HG02943 (cell line): ENCODE measurements around the gene CCDC50.

Experiments
- ATAC-seq: cut with Tn5 transposase; IDR thresholded peaks from one replicate; pipeline ENCODE4 v1.9.1; 2021; ENCODE audit warnings: mild to moderate bottlenecking, low read depth, moderate library complexity; ENCODE audit not compliant: unreplicated experiment

CCDC50 gene

DNA sequence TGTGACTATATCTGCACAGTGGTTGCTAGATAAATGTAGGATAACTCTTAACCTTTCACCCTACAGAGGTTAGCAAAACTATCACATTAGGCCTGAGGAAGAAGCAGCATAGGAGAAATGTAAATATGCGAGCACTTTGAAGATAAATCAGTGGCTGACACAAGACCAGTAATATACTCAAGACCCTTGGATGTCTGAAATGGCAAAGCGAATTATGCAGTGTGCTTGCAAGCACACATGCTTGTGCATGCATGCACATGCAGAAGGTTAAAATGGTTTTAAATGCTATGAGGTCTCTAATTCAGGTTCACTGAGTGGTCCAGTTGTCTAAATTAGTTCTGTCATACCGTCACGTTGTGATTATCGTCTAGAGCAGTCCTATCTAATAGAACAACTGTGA, 14.7 kb downstream of the CCDC50 start:
- ATAC-seq = no peak

GRCh38 chr3:191345334-191345733, 16.1 kb downstream of the CCDC50 start:
- ATAC-seq = no peak

- ATAC-seq = no peak
Measured at GRCh38 chr3:191347228-191347627, 18.0 kb downstream of the CCDC50 start.

GRCh38 chr3:191348098-191348497, 18.9 kb downstream of the CCDC50 start:
- no peak for ATAC-seq

GRCh38 chr3:191350396-191351090, 21.3 kb downstream of the CCDC50 start:
- ATAC-seq = no peak

- no peak for ATAC-seq
Measured at GRCh38 chr3:191352014-191352413, 22.8 kb downstream of the CCDC50 start.

DNA sequence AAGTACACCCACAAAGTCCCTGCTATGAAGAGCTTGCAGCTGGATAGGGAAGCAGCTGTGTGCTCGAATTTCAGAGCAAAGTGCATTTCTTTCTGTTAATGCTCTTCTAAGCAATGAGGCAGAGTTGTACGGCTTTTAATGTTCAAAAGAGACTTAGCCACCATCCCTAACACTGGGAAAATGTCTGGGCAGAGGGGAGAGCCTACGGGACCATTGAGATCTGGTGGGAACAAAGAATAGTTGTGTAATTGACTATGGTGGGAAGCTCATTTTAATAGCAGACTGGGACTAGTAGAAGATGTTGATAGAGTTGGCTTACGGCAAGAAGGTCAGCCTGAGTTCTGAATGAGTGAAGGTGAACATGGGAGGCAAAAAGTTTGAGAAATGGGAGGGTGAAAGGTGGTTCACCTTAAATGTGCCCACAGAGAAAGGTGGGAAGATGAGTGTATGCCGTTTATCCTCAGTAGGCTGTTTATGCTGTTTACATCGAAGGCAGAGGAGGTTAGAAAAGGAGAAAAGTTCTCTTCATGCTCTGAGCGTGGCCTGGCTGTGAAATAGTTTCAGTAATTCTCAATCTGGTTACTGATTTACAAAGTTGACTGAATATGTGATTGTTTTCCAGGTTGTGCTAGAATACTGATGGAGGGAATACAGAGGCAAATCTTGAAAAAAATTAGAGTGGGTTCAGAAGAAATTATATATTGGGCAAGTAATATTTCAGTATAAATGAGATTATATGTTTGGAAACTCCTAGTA, 24.0 kb downstream of the CCDC50 start:
- peak; percentile 49 for ATAC-seq

GRCh38 chr3:191355406-191355805, 26.2 kb downstream of the CCDC50 start:
- ATAC-seq = peak; percentile 66

- ATAC-seq = no peak
Measured at GRCh38 chr3:191356631-191357439, 27.6 kb downstream of the CCDC50 start.

DNA sequence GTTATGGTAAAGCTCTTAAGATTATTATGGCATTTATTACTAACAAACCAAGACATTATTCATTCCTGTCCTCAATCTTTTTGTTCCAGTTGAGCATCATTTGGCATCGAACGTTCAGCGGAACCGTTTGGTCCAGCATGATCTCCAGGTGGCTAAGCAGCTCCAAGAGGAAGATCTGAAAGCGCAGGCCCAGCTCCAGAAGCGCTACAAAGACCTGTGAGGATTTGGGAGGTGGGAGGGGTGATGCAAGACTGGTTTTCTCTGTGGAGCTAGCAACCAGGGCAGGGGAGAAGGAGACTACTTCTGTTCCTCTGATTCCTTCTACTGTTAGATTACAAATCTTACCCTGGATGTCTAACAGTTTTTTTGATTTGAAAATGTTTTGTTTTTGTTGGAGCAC, 28.7 kb downstream of the CCDC50 start:
- no peak for ATAC-seq

DNA sequence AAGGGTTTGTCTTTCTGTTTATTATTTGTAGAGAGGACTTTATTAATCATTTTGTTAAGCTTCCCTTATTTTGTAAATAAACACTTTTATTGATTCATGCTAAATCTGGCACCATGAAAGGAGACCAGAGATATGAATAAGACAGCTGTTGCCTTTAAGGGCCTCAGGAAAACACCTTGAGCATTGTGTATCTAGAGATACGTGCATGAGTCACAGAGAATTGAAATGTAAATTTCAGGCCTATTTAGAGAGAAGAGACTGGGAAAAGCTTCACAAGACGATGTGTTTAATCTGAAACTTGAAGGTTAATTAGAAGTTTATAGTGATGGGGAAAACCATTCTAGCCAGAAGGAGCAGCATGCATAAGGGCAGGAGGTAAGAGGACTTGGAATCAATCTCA, 29.7 kb downstream of the CCDC50 start:
- no peak for ATAC-seq

- ATAC-seq = no peak
Measured at GRCh38 chr3:191360620-191361019, 31.4 kb downstream of the CCDC50 start.

DNA sequence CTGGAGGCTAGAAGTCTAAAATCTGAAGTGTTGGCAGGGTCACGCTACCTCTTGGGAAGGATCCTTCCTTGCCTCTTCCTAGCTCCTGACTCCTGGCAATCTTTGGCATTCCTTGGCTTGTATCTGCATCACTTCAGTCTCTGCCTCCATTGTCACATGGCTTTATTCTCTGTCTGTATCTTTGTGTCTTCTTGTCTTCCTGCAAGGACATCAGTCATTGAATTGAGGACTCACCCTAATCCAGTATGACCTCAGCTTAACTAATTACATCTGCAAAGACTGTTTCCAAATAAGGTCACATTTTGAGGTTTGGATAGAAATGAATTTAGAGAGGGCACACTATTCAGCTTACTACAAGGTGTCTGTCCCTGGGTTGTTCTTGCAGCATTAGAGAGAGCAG, 32.3 kb downstream of the CCDC50 start:
- no peak for ATAC-seq

- no peak for ATAC-seq
Measured at GRCh38 chr3:191362037-191362436, 32.8 kb downstream of the CCDC50 start.

GRCh38 chr3:191362524-191363090, 33.4 kb downstream of the CCDC50 start:
- ATAC-seq = no peak

DNA sequence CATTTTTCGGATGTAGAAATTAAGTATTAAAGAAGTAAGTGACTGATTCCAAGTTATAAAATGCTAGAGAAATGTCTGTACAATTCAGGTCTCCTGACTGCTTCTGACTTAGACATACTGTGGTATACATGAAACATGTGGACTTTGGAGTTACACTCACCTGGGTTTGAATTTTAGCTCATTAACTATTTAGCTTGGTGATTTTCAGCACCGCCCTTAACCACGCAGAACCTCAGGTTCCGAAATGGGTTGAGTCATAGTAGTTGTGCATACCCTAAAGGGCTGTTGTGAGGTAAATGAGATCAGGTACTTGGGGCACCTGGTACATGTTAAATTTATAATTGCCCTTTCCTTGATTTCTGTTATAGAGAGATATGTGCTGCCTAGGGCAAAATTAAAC, 34.0 kb downstream of the CCDC50 start:
- no peak for ATAC-seq

DNA sequence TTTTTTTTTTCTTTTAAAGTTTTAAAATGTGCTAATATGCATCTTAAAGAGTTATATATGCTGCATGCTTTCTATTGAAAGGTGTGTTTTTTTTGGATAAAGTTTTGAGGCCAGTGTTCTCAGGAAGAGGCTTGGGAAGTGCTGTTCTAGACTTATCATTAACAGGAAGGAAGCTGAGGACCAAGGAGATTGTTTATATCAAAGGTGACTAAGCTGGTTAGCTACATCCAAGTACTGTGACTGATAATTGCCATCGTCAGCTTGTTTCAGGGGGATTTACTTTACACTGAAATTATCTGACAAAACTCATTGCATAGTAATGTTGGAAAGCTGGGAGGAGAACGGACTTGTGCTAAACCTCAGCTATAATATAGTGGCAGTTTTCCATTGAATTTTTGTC, 37.5 kb downstream of the CCDC50 start:
- no peak for ATAC-seq

- no peak for ATAC-seq
Measured at GRCh38 chr3:191368755-191369615, 39.8 kb downstream of the CCDC50 start.

GRCh38 chr3:191369616-191370010, 40.4 kb downstream of the CCDC50 start:
- ATAC-seq = no peak

- ATAC-seq = no peak
Measured at GRCh38 chr3:191372122-191372521, 42.9 kb downstream of the CCDC50 start.
